Stomach (tissue), 9 donors: ENCODE measurements around the gene UTP11. TPM values are rescaled to one million over a fixed set of nuclear protein-coding genes. Genes with fewer than 3 reads are reported as not detected.

Experiments used
- DNase-seq, 2 donors: peaks; one replicate each; pipeline versions ENCODE4 v3.0.0 to v3.0.0-alpha.2; 2013 to 2019
- H3K27ac ChIP-seq, 5 donors: fragments of 200-600 bp in 4 of 5; sonication (generic) in 4 of 5; one replicate each; pipeline ENCODE4 v1.5.1; 2013 to 2019; ENCODE audit warnings: mild to moderate bottlenecking in 1 of 5, moderate library complexity in 1 of 5
- H3K27me3 ChIP-seq, 3 donors: fragments of 200-600 bp; sonication (generic); one replicate each; pipeline ENCODE4 v1.5.1; 2017 to 2019; ENCODE audit warnings: mixed run types in 1 of 3
- H3K36me3 ChIP-seq, 4 donors: fragments of 200-600 bp; sonication (generic); 1 replicate in 3 of 4; 2 replicates in 1 of 4; pipeline ENCODE4 v1.5.1; 2016 to 2019
- H3K4me1 ChIP-seq, 4 donors: fragments of 200-600 bp; sonication (generic); one replicate each; pipeline ENCODE4 v1.5.1; 2016 to 2019
- H3K4me3 ChIP-seq, 4 donors: fragments of 200-600 bp; sonication (generic) in 3 of 4; one replicate each; pipeline ENCODE4 v1.5.1; 2016 to 2019; ENCODE audit warnings: mild to moderate bottlenecking in 1 of 4
- H3K9me3 ChIP-seq, 4 donors: fragments of 200-600 bp; sonication (generic); one replicate each; pipeline ENCODE4 v1.5.1; 2016 to 2019
- EP300 ChIP-seq: sonication (generic); formaldehyde crosslinking; IDR thresholded peaks from one replicate; pipeline ENCODE4 v1.6.1; 2017; ENCODE audit warnings: antibody characterized with exemption
- POLR2A ChIP-seq, 4 donors: fragments of 450-650 bp; IDR thresholded peaks; one replicate each; pipeline ENCODE4 v1.6.1; 2016; ENCODE audit warnings: antibody characterized with exemption in 4 of 4, control low read depth in 2 of 4, mild to moderate bottlenecking in 1 of 4, moderate library complexity in 1 of 4
- POLR2AphosphoS5 ChIP-seq, 3 donors: sonication (generic); formaldehyde crosslinking; IDR thresholded peaks; one replicate each; pipeline ENCODE4 v1.6.1; 2016; ENCODE audit warnings: antibody characterized with exemption in 3 of 3
- WGBS, 5 donors: extraction: QIAGEN DNeasy Blood & Tissue Kit in 3 of 5; methylation state at CpG; one replicate each; pipeline versions ENCODE4 v1.1.5 to v1.1.7; 2013 to 2018; 5-methylcytosine and 5-hydroxymethylcytosine counted together
- intact Hi-C: fragments of 100-400 bp; cut with DNase I; formaldehyde crosslinking; loops from one replicate; pipeline ENCODE4 v1.15.1; 2023; ENCODE audit warnings: low total_unique reads
- polyA plus RNA-seq, 3 donors: library from polyadenylated mRNA; stranded (reverse); fragments of 200-250 nt; gene quantifications; one replicate each; pipeline ENCODE4 v1.2.3, GENCODE V29; 2013
- total RNA-seq, 5 donors: library from RNA; depleted of rRNA; stranded (reverse); fragments of >200 nt; gene quantifications; one replicate each; pipeline versions ENCODE4 v1.1.0 to v1.2.3, GENCODE V29; 2014 to 2016
- TF ChIP-seq, protein P1 (sequence below), 7 experiments: fragments of 450-650 bp in 4 of 7; fragments of 200-600 bp in 3 of 7; sonication (generic) in 3 of 7; IDR thresholded peaks; one replicate each; pipeline ENCODE4 v1.5.1; 2016 to 2019; ENCODE audit warnings: antibody characterized with exemption in 7 of 7, control low read depth in 2 of 7, mild to moderate bottlenecking in 1 of 7
- donor health status: healthy with polysubstance abuse.
- donor health status: Bipolar disorder and iron deficiency.
- donor health status: healthy.

Gene UTP11
- total and polyA plus RNA-seq, 8 donors, result 1.4 to 43.7 (median 20.9) TPM

- Histone ChIP-seq H3K27ac (peak overlapping the region in 3 of 5 donors; percentile 60 to 94 (median 64)), H3K4me1 (peaks cover 30 to 57% (median 46%) of the 10 kb centered on the region in 4 donors), H3K9me3 (no peaks in the 10 kb centered on the region), H3K27me3 (no peaks in the 10 kb centered on the region), H3K36me3 (peaks cover 26 to 40% (median 39%) of the 10 kb centered on the region in 4 donors), H3K4me3 (peak overlapping the region in 1 of 4 donors; percentile 77)
- 68 to 79% (median 73%) methylated on average over 11 of the region's 11 CpGs for WGBS, 5 donors
- intact Hi-C loops, result no loop called here
- no peak for TF ChIP-seq POLR2A (IDR thresholded peaks at IDR 0.05)
- TF ChIP-seq, protein P1, sequence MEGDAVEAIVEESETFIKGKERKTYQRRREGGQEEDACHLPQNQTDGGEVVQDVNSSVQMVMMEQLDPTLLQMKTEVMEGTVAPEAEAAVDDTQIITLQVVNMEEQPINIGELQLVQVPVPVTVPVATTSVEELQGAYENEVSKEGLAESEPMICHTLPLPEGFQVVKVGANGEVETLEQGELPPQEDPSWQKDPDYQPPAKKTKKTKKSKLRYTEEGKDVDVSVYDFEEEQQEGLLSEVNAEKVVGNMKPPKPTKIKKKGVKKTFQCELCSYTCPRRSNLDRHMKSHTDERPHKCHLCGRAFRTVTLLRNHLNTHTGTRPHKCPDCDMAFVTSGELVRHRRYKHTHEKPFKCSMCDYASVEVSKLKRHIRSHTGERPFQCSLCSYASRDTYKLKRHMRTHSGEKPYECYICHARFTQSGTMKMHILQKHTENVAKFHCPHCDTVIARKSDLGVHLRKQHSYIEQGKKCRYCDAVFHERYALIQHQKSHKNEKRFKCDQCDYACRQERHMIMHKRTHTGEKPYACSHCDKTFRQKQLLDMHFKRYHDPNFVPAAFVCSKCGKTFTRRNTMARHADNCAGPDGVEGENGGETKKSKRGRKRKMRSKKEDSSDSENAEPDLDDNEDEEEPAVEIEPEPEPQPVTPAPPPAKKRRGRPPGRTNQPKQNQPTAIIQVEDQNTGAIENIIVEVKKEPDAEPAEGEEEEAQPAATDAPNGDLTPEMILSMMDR (IDR thresholded peaks at IDR 0.05), result no peak
- TF ChIP-seq POLR2AphosphoS5 (IDR thresholded peaks at IDR 0.05), result no peak
- TF ChIP-seq EP300, result no peak
- DNase-seq, result no peak
Observed at GRCh38 chr1:38014724-38015424, 2.3 kb downstream of the UTP11 start.

GRCh38 chr1:38015978-38016725, 3.6 kb downstream of the UTP11 start:
- peak in 1 of 2 donors; percentile 47 for DNase-seq
- intact Hi-C loops, result no loop called here
- no peaks in the 10 kb centered on the region for H3K27me3 ChIP-seq
- peak overlapping the region in 4 of 5 donors; percentile 60 to 94 (median 70) for H3K27ac ChIP-seq
- peaks cover 37 to 69% (median 48%) of the 10 kb centered on the region in 4 donors for H3K4me1 ChIP-seq
- no peaks in the 10 kb centered on the region for H3K9me3 ChIP-seq
- H3K4me3 ChIP-seq, result no peak overlapping the region
- WGBS, 5 donors, result 26 to 49% (median 31%) methylated on average over 6 of the region's 6 CpGs
- TF ChIP-seq POLR2A (IDR thresholded peaks at IDR 0.05) (no peak), EP300 (peak; percentile 58), POLR2AphosphoS5 (IDR thresholded peaks at IDR 0.05) (no peak)
- peaks cover 34 to 53% (median 51%) of the 10 kb centered on the region in 4 donors for H3K36me3 ChIP-seq

DNA sequence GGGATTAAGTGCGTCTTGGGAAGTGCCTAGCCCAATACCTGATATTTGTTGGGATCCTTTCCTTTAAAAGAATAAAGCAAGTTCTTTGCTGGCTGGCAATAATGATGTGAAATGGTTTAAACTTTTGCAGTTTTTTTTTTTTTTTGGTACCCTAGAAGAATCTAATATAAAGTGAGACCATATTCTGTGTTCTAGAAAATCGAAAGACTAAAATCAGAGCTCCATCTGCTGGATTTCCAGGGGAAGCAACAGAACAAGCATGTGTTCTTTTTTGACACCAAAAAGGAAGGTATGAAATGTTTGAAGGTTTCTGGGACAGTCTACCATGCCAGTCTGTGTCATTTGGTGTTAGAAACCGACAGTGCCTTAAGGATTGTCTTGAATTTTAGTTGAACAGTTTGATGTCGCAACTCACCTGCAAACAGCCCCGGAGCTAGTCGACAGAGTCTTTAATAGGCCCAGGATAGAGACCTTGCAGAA, 6.4 kb downstream of the UTP11 start:
- H3K27me3 ChIP-seq, result no peaks in the 10 kb centered on the region
- no peaks in the 10 kb centered on the region for H3K9me3 ChIP-seq
- TF ChIP-seq POLR2A (IDR thresholded peaks at IDR 0.05) (no peak), POLR2AphosphoS5 (IDR thresholded peaks at IDR 0.05) (no peak)
- TF ChIP-seq, protein P1 (IDR thresholded peaks at IDR 0.05), result peak in 5 of 7 experiments; percentile 9 to 44 (median 32)
- H3K4me1 ChIP-seq, result peaks cover 29 to 62% (median 31%) of the 10 kb centered on the region in 4 donors
- H3K36me3 ChIP-seq, result peaks cover 60 to 80% (median 79%) of the 10 kb centered on the region in 4 donors
- H3K27ac ChIP-seq, result no peak overlapping the region
- peak in 1 of 2 donors; percentile 53 for DNase-seq
- WGBS, 5 donors, result 70 to 78% (median 71%) methylated on average over 6 of the region's 6 CpGs
- no peak overlapping the region for H3K4me3 ChIP-seq
- intact Hi-C loops, result no loop called here

DNA sequence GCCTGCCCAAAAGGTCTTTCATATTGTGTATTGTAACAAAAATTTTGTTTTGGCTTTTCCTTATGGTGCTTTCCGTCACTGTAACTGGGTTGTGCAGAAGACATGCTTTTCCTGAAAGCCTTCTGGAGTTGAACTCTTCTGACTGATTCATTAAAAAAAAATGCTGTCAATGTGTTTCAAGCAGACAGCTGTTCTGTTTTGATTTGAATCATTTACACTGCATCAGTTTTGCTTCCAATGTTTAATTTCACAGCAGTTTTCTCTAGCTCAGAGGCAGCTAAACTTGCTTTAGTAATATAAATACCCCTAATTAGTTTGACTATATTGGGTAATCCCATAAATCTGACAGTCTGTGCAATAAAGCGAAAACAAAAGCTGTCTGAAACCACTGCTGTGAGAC, 7.9 kb downstream of the UTP11 start:
- no peak for DNase-seq
- Histone ChIP-seq H3K27ac (peak overlapping the region in 1 of 5 donors; percentile 6), H3K36me3 (peaks cover 72 to 95% (median 92%) of the 10 kb centered on the region in 4 donors), H3K27me3 (no peaks in the 10 kb centered on the region), H3K4me3 (no peak overlapping the region), H3K4me1 (peaks cover 15 to 47% (median 17%) of the 10 kb centered on the region in 4 donors), H3K9me3 (no peaks in the 10 kb centered on the region)
- intact Hi-C loops, result loop anchor here (10.0 kb wide), 1 partner anchor 814 kb away; no protein-coding TSS in a partner anchor
- TF ChIP-seq POLR2A (IDR thresholded peaks at IDR 0.05), result no peak
- TF ChIP-seq POLR2AphosphoS5 (IDR thresholded peaks at IDR 0.05), result no peak
- WGBS, 5 donors, result 70 to 88% (median 77%) methylated on average over 2 of the region's 2 CpGs

- H3K9me3 ChIP-seq, result no peaks in the 10 kb centered on the region
- no peak overlapping the region for H3K4me3 ChIP-seq
- H3K36me3 ChIP-seq, result peaks cover 77 to 97% (median 94%) of the 10 kb centered on the region in 4 donors
- peaks cover under 1 to 31% (median 8%) of the 10 kb centered on the region in 4 donors for H3K4me1 ChIP-seq
- intact Hi-C loops, result loop anchor here (10.0 kb wide), 1 partner anchor 813 kb away; no protein-coding TSS in a partner anchor
- H3K27ac ChIP-seq, result no peak overlapping the region
- TF ChIP-seq, protein P1 (IDR thresholded peaks at IDR 0.05), result no peak
- TF ChIP-seq EP300, result no peak
- TF ChIP-seq POLR2A (IDR thresholded peaks at IDR 0.05), result no peak
- no peak for TF ChIP-seq POLR2AphosphoS5 (IDR thresholded peaks at IDR 0.05)
- no peaks in the 10 kb centered on the region for H3K27me3 ChIP-seq
- DNase-seq, result no peak
- 91 to 97% (median 94%) methylated on average over 5 of the region's 5 CpGs for WGBS, 5 donors
Observed at GRCh38 chr1:38021969-38022368, 9.4 kb downstream of the UTP11 start.
